ENCODE results near the gene PPM1L. TPM values are rescaled to one million over a fixed set of nuclear protein-coding genes. Genes with fewer than 3 reads are reported as not detected.

Gene PPM1L
- polyA plus RNA-seq, 1 donor (not counting 4 experiments of a cell fraction or from before 2014, with no cell fraction given): 0.58 TPM

DNA sequence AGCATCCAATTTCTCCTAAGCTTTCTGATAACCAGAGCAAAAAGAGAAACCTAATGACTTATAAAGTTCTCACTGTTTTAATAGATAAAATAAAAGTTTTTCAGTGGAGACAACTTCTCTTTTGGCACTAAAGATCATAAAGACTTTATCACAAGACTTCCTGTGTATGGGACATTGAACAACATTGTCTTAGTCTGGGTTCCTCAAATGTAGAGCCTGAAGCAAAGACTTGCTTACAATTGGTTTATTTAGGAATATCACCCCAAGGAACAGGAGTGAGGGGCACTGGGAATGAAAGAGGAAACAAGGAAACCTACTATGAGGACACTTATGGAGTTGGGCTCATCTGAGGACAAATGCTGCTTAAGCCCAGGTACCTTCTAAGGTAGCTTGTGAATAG, 221.7 kb downstream of the PPM1L start:
- no peaks in the 10 kb centered on the region for H4K20me1 ChIP-seq (ENCODE audit: control insufficient read depth, extremely low read depth, insufficient read depth, low read length)
- no peak for DNase-seq (ENCODE audit: low read depth, low spot score)
- dilution Hi-C loops (cut with MboI; ENCODE audit: extremely low pct_ligation_motif_present, low sequenced_read_pairs): no loop called here
- TF ChIP-seq, protein P1, sequence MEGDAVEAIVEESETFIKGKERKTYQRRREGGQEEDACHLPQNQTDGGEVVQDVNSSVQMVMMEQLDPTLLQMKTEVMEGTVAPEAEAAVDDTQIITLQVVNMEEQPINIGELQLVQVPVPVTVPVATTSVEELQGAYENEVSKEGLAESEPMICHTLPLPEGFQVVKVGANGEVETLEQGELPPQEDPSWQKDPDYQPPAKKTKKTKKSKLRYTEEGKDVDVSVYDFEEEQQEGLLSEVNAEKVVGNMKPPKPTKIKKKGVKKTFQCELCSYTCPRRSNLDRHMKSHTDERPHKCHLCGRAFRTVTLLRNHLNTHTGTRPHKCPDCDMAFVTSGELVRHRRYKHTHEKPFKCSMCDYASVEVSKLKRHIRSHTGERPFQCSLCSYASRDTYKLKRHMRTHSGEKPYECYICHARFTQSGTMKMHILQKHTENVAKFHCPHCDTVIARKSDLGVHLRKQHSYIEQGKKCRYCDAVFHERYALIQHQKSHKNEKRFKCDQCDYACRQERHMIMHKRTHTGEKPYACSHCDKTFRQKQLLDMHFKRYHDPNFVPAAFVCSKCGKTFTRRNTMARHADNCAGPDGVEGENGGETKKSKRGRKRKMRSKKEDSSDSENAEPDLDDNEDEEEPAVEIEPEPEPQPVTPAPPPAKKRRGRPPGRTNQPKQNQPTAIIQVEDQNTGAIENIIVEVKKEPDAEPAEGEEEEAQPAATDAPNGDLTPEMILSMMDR (optimal IDR thresholded peaks at IDR 0.05 in 1 of 3, IDR thresholded peaks at IDR 0.05 in 1 of 3, conservative IDR thresholded peaks at IDR 0.05 in 1 of 3; ENCODE audit: extremely low read depth in 1 of 3, insufficient read depth in 2 of 3, low read length in 3 of 3): no peak
- no peak for TF ChIP-seq EZH2 (IDR thresholded peaks at IDR 0.05; ENCODE audit: low read length)
- no peak overlapping the region for H3K4me2 ChIP-seq (ENCODE audit: control insufficient read depth, extremely low read depth, insufficient read depth, low read depth, low read length)
- no peaks in the 10 kb centered on the region for H3K9me1 ChIP-seq (ENCODE audit: control insufficient read depth, extremely low read depth, insufficient read depth, low read length)
- no peaks in the 10 kb centered on the region for H3K27me3 ChIP-seq (ENCODE audit: control insufficient read depth, extremely low read depth, insufficient read depth, low read length)
- H3K4me1 ChIP-seq (ENCODE audit: control insufficient read depth, extremely low read depth, insufficient read depth, low read length): no peaks in the 10 kb centered on the region
- no peak overlapping the region for H3K27ac ChIP-seq (ENCODE audit: control insufficient read depth, insufficient read depth, low read length)
- H3K9ac ChIP-seq (ENCODE audit: control insufficient read depth, extremely low read depth, insufficient read depth, low read length): no peak overlapping the region
- FAIRE-seq: no peak
- no peak overlapping the region for H2AFZ ChIP-seq (ENCODE audit: control insufficient read depth, low read length)
- H3K4me3 ChIP-seq (ENCODE audit: control insufficient read depth in 2 of 3, extremely low read depth in 1 of 3, insufficient read depth in 2 of 3, low read depth in 1 of 3, low read length in 3 of 3): no peak overlapping the region
- H3K9me3 ChIP-seq (ENCODE audit: control insufficient read depth, low read depth, low read length): no peaks in the 10 kb centered on the region
- H3K36me3 ChIP-seq (ENCODE audit: control insufficient read depth in 2 of 2, extremely low read depth in 1 of 2, insufficient read depth in 2 of 2, low read length in 2 of 2): no peaks in the 10 kb centered on the region
- H3K79me2 ChIP-seq (ENCODE audit: control insufficient read depth, insufficient read depth, low read length): no peaks in the 10 kb centered on the region

DNA sequence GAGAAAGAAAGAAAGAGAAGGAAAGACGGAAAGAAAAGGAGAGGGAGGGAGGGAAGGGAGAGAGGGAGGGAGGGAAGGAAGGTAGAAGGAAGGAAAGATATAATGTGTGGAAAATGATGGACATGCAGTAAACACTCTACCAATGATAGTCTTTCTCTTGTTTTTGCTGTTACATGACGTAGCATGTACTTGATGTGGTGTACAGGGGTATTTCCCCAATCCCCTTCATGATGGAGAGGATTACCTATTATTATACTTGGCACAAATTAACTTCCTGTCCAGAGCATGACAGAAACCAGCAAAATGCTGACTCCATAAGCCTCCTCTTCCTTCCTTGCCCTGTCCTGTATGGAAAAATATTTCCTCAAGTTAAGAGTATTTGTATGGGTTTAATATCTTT, 224.7 kb downstream of the PPM1L start:
- Histone ChIP-seq H3K27me3 (ENCODE audit: control insufficient read depth, extremely low read depth, insufficient read depth, low read length) (no peaks in the 10 kb centered on the region), H3K36me3 (ENCODE audit: control insufficient read depth in 2 of 2, extremely low read depth in 1 of 2, insufficient read depth in 2 of 2, low read length in 2 of 2) (no peaks in the 10 kb centered on the region), H3K9me3 (ENCODE audit: control insufficient read depth, low read depth, low read length) (no peaks in the 10 kb centered on the region), H3K9me1 (ENCODE audit: control insufficient read depth, extremely low read depth, insufficient read depth, low read length) (no peaks in the 10 kb centered on the region), H2AFZ (ENCODE audit: control insufficient read depth, low read length) (no peak overlapping the region), H3K9ac (ENCODE audit: control insufficient read depth, extremely low read depth, insufficient read depth, low read length) (no peak overlapping the region), H3K4me2 (ENCODE audit: control insufficient read depth, extremely low read depth, insufficient read depth, low read depth, low read length) (no peak overlapping the region), H3K79me2 (ENCODE audit: control insufficient read depth, insufficient read depth, low read length) (no peaks in the 10 kb centered on the region), H3K4me3 (ENCODE audit: control insufficient read depth in 2 of 3, extremely low read depth in 1 of 3, insufficient read depth in 2 of 3, low read depth in 1 of 3, low read length in 3 of 3) (no peak overlapping the region), H3K27ac (ENCODE audit: control insufficient read depth, insufficient read depth, low read length) (no peak overlapping the region), H4K20me1 (ENCODE audit: control insufficient read depth, extremely low read depth, insufficient read depth, low read length) (no peaks in the 10 kb centered on the region), H3K4me1 (ENCODE audit: control insufficient read depth, extremely low read depth, insufficient read depth, low read length) (no peaks in the 10 kb centered on the region)
- dilution Hi-C loops (cut with MboI; ENCODE audit: extremely low pct_ligation_motif_present, low sequenced_read_pairs): no loop called here
- DNase-seq (ENCODE audit: low read depth, low spot score) (no peak), FAIRE-seq (no peak)
- no peak for TF ChIP-seq EZH2 (IDR thresholded peaks at IDR 0.05; ENCODE audit: low read length)
- TF ChIP-seq, protein P1 (optimal IDR thresholded peaks at IDR 0.05 in 1 of 3, IDR thresholded peaks at IDR 0.05 in 1 of 3, conservative IDR thresholded peaks at IDR 0.05 in 1 of 3; ENCODE audit: extremely low read depth in 1 of 3, insufficient read depth in 2 of 3, low read length in 3 of 3): no peak

All from keratinocyte (primary cell).